GM19193 (cell line): ENCODE measurements around the gene LDLRAD4.

Experiments used
- POLR2A ChIP-seq: IDR thresholded peaks from 4 replicates; pipeline ENCODE4 v1.6.1; 2011; ENCODE audit not compliant: insufficient read depth, insufficient read length; ENCODE audit errors: extremely low read depth

Gene LDLRAD4

DNA sequence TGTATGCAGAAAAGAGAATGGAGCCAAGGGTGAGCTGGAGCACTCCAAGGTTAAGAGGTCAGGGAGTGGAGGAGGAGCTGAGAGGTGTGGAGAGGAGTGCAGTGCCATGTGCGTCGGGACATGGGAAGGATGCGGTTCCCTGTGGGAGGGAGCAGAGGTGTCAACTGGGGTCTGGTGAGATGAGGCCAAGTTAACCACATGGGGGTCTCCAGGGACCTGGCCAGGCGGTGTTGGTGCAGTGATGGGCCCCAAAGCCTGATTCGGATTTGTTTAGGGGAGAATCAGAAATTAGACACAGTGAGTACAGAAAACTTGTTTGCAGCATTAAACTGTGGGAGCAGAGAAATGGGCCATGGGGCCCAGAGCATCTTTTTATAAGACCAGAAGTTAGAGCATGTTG lies 210.5 kb downstream of the LDLRAD4 start:
- TF ChIP-seq POLR2A = no peak

DNA sequence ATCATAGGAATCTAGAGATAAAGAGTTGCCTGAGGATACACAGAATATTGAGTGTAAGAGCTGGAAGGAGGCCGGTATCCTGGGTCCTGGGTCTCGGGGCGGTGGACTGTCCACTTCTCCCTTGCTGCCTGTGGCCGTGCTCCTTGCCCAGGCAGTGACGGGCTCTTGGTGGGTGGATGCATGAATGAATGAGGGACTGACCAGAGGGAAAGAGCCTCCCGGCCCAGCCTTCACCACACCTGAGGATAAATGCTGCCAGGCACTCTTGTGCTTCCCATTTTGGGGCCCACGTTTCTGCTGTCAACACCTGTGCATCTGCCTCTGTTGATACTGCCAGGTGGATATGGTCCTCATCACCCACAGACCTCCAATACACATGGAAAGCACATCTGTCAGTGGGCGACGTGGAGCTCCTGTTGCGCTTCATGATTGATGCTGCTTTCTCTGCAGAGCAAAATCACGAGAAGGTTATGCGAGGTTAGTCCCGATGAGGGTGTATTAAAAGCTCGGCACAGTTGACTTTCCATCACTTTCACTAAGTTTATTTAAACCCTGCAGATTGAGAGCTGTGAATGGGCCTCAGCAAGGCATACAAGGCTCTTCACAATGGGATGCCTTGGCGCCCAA lies 211.4 kb downstream of the LDLRAD4 start:
- TF ChIP-seq POLR2A = no peak

DNA sequence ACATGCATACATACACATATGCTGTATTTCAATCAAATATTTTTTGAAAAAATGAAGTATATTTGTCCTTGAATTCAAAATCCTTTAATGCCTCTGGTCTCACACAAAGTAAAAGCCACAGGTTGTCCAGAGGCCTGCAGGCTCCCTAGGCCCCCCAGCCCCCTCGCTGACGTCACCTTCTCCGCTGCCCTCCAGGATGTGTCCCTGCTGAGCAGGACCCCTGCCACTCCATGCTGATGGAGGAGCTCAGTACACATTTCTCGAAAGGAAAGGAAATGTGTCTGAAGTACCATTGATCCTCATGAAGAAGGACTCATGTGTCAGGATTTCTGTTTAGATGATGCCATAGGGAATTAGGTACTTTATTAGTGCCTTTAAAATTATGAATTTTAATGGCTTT lies 212.1 kb downstream of the LDLRAD4 start:
- TF ChIP-seq POLR2A = no peak

DNA sequence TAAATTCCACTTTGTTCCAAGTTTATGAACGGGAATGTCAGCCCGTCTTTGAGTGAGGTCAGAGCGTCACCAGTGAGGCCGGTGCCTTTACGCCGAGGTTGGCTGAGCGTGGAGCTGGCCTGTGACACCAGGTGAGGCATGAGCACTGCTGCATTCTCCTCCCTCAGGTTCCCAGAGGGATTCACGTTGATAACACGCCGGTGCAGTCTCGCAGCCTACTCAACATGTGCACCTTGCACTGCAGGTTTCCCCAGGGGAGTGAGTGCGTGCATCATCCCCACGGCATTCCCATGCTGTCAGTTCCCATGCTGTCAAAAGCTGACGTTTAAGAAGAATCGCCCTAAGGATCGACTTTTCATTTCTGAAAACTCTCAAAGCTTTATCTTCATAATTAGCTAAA lies 213.3 kb downstream of the LDLRAD4 start:
- TF ChIP-seq POLR2A = no peak

DNA sequence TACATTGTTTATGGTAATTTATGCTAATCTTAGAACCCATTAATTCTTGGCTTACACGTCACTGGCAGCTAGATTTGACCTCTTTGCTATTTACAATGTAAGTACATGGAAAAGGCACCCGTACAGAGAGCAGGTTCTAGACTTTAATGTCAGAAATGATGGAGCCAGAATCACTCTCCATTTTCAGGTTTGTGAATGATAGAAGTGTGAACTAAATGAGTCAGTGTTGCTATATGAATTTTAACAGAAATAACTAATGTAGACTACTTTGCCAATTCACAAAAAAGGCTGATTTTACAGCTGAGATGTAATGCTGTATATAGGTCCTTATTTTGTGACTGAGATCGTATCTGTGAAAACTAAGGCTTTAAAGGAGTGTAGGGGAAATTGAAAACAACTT lies 214.6 kb downstream of the LDLRAD4 start:
- TF ChIP-seq POLR2A = no peak

DNA sequence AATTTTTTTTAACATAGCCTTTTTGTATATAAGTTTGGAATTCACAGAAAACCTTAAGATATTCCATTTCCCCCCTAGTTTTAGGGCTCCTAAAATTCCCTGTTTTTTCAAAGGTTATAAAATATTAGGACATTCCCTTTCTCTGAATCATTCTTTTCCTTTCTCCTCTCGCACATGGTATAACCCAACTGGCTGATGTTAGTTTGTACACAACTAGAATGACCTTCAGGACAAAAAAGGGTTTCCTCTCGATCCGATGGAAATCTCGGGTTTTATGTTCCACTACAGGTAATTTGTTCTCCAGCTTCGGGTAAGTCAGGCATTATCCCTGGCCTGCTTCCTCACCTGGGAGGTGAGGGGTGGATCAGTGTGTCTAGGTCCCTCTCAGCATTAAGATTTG lies 215.1 kb downstream of the LDLRAD4 start:
- TF ChIP-seq POLR2A = no peak

DNA sequence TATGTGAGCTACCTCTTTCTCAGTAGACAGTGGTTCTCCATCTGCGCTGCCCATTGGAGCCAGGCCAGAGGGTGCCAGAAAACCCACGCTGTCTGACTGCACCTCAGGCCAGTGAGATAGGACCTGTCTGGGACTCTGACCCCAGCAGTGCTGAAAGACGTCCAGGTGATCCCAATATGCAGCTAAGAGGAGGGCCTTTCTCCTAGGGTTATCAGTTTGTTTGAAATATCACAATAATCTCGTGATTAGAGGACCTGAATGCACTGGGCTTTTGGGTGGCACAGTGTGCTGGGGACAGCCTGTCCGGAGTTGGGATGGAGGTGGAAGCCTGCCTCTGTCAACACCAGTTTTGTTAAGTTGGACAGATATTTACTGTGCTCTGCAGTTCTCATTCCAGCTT lies 216.3 kb downstream of the LDLRAD4 start:
- TF ChIP-seq POLR2A = no peak

DNA sequence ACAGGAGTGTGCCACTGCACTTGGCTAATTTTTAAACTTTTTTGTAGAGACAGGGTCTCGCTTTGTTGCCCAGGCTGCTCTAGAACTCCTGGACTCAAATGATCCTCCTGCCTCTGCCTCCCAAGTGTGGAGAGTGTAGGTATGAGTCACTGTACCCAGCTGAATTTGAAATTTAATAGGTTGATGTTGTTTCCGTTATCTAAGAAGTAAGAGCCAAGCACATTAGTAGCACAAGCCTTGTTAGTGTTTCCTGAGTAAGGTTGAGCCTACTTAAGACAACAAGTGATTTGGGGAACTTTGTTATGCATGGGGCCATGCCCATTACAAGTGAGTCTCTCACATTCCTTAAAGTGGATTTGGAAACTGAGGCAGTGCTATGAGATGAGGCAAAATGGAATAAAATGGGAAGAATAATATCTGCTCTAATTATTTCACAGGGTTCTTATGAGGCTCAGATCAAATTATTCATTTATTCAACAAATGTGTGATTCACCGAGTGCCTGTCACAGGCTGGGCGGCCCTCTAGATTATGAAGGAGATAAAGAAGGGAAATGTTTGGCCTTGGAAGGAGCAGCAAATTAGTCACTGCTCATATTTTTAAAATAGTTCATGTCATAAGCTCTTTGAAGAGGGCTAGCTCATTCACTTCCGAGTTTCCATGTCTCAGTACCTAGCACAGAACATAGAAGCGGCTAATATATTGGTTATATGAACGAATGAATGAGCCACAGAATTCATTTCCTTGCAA lies 217.2 kb downstream of the LDLRAD4 start:
- no peak for TF ChIP-seq POLR2A

DNA sequence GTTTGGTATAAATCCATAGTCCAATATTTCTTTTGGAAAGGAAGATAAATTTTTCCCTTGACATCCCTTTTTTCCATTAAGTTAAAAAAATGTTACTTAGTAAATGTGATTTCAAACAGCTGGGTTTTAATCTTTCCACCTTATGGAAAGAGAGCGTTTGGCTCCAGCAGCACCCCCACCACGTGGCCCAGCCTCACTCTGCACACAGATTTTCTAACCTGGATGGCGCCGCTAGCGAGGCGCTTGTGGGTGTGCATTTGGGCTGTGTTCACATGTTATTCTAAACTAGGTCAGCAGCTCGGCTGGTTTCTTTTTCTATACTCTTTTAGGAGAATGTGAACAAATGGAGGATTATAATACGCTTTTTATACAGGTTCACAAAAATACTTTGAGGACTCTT lies 218.0 kb downstream of the LDLRAD4 start:
- no peak for TF ChIP-seq POLR2A

DNA sequence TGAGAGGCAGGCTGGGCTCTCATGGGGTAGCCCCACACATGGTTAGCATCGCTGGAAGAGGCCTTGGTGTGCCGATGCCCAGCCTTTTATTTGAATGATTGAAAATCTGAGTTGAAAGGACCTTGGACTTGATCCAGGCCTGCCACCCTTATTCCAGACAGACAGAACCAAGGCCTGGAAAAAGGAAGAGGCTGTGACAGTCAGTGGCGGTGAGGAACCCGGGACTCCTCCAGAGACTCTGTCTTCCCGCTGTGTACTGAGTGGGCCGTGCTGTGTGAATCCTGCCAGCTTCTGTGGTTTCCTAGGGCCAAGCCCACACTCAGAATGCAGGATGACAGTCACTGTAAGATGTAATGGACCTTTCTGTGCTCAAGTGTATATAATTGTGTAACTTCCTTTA lies 218.5 kb downstream of the LDLRAD4 start:
- TF ChIP-seq POLR2A = no peak

DNA sequence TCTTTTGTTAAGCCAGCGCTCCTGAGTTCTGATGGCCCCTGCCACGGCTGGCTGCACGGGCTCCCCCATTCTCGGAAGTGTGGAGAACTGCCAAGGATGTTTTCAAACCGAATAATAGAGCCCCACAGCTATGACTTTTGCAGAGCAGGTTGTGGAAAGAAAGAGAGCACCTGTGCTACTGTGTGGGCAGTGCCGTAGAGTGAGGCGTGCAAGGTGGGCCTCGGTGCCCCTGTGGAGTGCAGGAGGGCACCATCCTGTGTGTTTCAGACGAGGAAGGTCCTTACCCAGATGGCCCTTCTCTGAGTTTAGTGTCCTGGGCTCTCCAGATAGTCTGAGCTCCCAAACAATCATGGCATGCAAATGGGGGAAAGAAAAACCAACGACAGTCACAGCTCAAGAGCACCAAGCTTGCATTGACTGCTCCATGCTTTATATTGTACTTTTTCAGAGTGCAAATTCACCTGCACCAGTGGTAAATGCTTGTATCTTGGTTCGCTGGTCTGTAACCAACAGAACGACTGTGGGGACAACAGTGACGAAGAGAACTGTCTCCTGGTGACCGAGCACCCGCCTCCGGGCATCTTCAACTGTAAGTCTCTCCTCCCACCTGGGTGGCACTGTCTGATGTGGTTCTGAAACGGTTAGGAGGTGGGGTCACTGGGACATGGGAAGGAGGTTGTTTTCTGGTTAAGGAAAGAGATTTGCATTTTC lies 219.4 kb downstream of the LDLRAD4 start:
- no peak for TF ChIP-seq POLR2A

DNA sequence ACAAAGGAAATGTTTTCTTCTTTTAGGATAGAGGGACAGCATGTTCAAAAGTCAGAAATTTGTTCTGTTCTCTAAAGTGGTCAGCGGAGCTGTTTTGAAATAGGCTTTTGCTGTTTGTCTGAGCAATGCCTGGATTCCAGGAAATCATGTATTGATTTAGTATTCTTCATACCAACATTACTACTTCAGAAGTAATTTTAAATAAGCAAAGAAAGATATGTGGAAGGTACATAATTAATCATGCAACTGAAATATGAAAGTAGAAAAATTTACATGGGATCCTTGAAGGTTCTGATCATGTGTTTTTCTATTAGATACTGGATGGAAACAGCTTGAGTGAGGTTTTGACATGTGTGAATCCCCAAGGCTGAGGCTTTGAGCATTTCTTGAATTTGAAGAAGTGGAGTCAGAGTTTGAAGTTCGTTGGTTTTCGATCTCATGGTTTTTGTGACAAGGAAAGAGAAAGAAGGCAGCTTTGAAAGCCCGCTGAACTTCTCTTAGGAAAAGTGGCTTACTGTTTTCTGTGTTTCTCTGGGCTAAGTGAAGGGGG lies 220.0 kb downstream of the LDLRAD4 start:
- no peak for TF ChIP-seq POLR2A

DNA sequence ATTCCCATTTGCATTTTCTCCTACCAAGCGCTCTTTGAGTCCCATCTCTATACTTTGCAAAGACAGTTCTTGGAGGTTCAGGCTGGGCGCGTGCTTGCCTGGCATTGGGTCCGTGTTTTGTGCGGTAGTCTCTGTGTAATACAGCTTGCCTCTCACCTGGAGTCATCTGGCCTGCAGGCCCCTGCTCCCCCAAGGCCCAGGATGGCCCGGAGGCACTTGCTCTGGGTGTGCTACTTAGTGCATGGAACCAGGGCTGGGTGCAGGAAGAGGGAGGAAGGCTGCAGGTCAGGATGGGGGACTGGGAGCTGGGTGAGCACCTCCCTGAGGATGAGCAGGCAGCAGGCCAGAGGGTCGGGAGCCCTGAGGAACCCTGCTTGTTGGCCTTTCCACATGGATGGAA lies 220.9 kb downstream of the LDLRAD4 start:
- no peak for TF ChIP-seq POLR2A

DNA sequence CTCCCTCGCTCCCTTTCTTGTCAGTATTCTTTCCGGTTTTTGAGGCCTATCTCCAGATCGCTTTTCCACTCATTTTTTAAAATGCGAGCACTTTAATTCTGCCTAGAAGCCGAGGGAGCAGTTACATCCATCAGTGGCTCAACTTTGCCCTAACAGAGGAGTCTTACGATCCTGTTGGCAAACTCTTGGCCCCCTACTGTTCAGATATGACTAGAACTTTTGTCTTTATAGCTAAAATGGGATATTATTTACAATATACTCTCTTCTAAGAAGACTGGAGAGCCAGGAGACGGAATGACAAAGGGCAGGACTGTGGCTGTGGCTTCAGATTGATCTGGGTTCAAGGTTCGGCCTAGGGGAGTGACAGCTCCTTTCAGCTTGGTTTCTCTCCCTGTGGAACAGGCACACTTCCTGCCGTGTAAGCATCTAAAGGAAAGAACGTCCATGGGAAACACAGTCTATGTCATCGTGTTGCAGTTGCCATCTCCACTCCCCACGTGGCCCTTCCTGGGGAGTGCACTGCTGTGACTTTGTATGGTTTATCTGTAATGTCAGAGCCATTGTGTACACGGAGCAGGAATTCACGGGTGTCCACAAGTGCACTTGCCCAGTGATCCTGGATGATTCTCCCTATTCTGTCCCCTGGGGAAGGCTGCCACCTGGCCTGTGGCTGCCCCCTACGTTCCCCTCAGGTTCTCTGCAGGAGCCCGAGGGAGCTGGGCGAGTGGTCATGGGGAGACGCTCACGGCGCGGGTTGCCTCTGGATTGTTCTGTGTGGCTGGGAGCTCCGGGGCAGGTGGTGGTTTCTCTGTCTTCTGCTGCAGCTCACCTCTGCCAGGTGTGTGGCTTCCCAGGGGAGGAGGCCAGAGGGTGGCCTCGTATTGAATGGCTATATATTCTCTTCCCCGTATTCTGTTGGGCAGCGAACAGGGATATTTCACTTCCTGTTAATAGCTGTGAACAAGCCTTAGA lies 222.0 kb downstream of the LDLRAD4 start:
- TF ChIP-seq POLR2A = no peak
